WTC11 (cell line): ENCODE measurements around the gene COLEC12. TPM values are rescaled to one million over a fixed set of nuclear protein-coding genes. Genes with fewer than 3 reads are reported as not detected.

Experiments
- ATAC-seq: fragments of 200-7000 bp; cut with Tn5 transposase; 2 replicates; pipeline ENCODE4 v1.10.0; 2021; ENCODE audit warnings: mild to moderate bottlenecking, moderate library complexity
- CTCF ChIA-PET: fragments of 300-600 bp; sonication (Branson Sonifier 250); formaldehyde crosslinking; loops from one replicate; lab custom pipeline; 2021; ENCODE audit warnings: antibody characterized with exemption; lab: Charles Lee
- POLR2A ChIA-PET: fragments of 350-600 bp; sonication (Branson Sonifier 250); formaldehyde crosslinking; loops from one replicate; lab custom pipeline; 2021; ENCODE audit warnings: antibody characterized with exemption; lab: Charles Lee
- DNase-seq: peaks from one replicate; pipeline ENCODE4 v3.0.0; 2021; ENCODE audit warnings: low spot score
- H3K27ac Mint-ChIP-seq: 2 replicates; pipeline ENCODE4 v1.8.0; 2021; ENCODE audit warnings: mixed read lengths
- H3K27me3 Mint-ChIP-seq: 2 replicates; pipeline ENCODE4 v1.8.0; 2021; ENCODE audit warnings: low read depth, mild to moderate bottlenecking, moderate library complexity, mixed read lengths
- H3K36me3 Mint-ChIP-seq: 2 replicates; pipeline ENCODE4 v1.8.0; 2021; ENCODE audit warnings: mixed read lengths
- H3K4me1 Mint-ChIP-seq: 2 replicates; pipeline ENCODE4 v1.8.0; 2022; ENCODE audit warnings: mixed read lengths
- H3K4me3 Mint-ChIP-seq: 2 replicates; pipeline ENCODE4 v1.8.0; 2021; ENCODE audit warnings: mild to moderate bottlenecking, moderate library complexity, mixed read lengths
- H3K9me3 Mint-ChIP-seq: 2 replicates; pipeline ENCODE4 v1.8.0; 2021; ENCODE audit warnings: mixed read lengths
- ATF6 ChIP-seq: sonication (generic); formaldehyde crosslinking; IDR thresholded peaks from 2 replicates; pipeline ENCODE4 v1.8.1; 2023; ENCODE audit warnings: mild to moderate bottlenecking, missing genetic modification reagents
- E2F4 ChIP-seq: sonication (generic); formaldehyde crosslinking; IDR thresholded peaks from 2 replicates; pipeline ENCODE4 v1.8.1; 2022; ENCODE audit warnings: low read depth, mild to moderate bottlenecking, moderate library complexity, missing genetic modification reagents, borderline replicate concordance
- ETV6 ChIP-seq: sonication (generic); formaldehyde crosslinking; IDR thresholded peaks from 2 replicates; pipeline ENCODE4 v1.8.1; 2022; ENCODE audit warnings: mild to moderate bottlenecking, missing genetic modification reagents
- FOXP4 ChIP-seq: sonication (generic); formaldehyde crosslinking; IDR thresholded peaks from 2 replicates; pipeline ENCODE4 v1.8.0; 2022; ENCODE audit warnings: mild to moderate bottlenecking, missing genetic modification reagents
- GABPB1 ChIP-seq: sonication (generic); formaldehyde crosslinking; IDR thresholded peaks from 2 replicates; pipeline ENCODE4 v1.8.1; 2023; ENCODE audit warnings: mild to moderate bottlenecking, missing genetic modification reagents
- GTF2I ChIP-seq: fragments of 250-450 bp; sonication (Bioruptor Pico); conservative IDR thresholded peaks from 2 replicates; pipeline ENCODE4 v1.4.0; 2021; ENCODE audit warnings: mild to moderate bottlenecking
- SMAD4 ChIP-seq: sonication (generic); formaldehyde crosslinking; IDR thresholded peaks from 2 replicates; pipeline ENCODE4 v1.8.0; 2022; ENCODE audit warnings: mild to moderate bottlenecking, missing genetic modification reagents
- SOX15 ChIP-seq: fragments of 250-450 bp; sonication (Bioruptor Pico); IDR thresholded peaks from 2 replicates; pipeline ENCODE4 v1.9.0; 2021; ENCODE audit warnings: mild to moderate bottlenecking
- ZMAT4 ChIP-seq: fragments of 250-450 bp; sonication (Bioruptor Pico); IDR thresholded peaks from 2 replicates; pipeline ENCODE4 v1.9.0; 2021; ENCODE audit warnings: mild to moderate bottlenecking
- ZNF121 ChIP-seq: sonication (generic); formaldehyde crosslinking; IDR thresholded peaks from 2 replicates; pipeline ENCODE4 v1.8.0; 2023; ENCODE audit warnings: missing genetic modification reagents
- ZNF671 ChIP-seq: fragments of 250-450 bp; sonication (Bioruptor Pico); IDR thresholded peaks from 2 replicates; pipeline ENCODE4 v1.8.0; 2021; ENCODE audit warnings: mild to moderate bottlenecking
- ZSCAN18 ChIP-seq: fragments of 250-450 bp; sonication (Bioruptor Pico); IDR thresholded peaks from 2 replicates; pipeline ENCODE4 v2.1.2; 2022; ENCODE audit warnings: mild to moderate bottlenecking, moderate library complexity
- total RNA-seq: library from RNA; stranded (reverse); gene quantifications from 3 replicates; pipeline ENCODE4 v1.2.3, GENCODE V29; 2021
- TF ChIP-seq, protein P1 (sequence below): sonication (generic); formaldehyde crosslinking; IDR thresholded peaks from 2 replicates; pipeline ENCODE4 v1.8.1; 2023; ENCODE audit warnings: mild to moderate bottlenecking, moderate library complexity, missing genetic modification reagents
- TF ChIP-seq, protein P2 (sequence below): fragments of 250-450 bp; sonication (Bioruptor Pico); conservative IDR thresholded peaks from 2 replicates; pipeline ENCODE4 v1.9.0; 2021; ENCODE audit warnings: mild to moderate bottlenecking

The COLEC12 gene
- total RNA-seq, 1 experiment from 2014 or later, result 0.48 TPM

- TF ChIP-seq, protein P1, sequence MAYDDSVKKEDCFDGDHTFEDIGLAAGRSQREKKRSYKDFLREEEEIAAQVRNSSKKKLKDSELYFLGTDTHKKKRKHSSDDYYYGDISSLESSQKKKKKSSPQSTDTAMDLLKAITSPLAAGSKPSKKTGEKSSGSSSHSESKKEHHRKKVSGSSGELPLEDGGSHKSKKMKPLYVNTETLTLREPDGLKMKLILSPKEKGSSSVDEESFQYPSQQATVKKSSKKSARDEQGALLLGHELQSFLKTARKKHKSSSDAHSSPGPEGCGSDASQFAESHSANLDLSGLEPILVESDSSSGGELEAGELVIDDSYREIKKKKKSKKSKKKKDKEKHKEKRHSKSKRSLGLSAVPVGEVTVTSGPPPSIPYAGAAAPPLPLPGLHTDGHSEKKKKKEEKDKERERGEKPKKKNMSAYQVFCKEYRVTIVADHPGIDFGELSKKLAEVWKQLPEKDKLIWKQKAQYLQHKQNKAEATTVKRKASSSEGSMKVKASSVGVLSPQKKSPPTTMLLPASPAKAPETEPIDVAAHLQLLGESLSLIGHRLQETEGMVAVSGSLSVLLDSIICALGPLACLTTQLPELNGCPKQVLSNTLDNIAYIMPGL (CRISPR knock-in tag), result no peak
- TF ChIP-seq GTF2I (no peak), E2F4 (CRISPR knock-in tag) (no peak), FOXP4 (CRISPR knock-in tag) (no peak), SMAD4 (CRISPR knock-in tag) (no peak), GABPB1 (CRISPR knock-in tag) (no peak), SOX15 (CRISPR knock-in tag) (no peak), ZNF671 (CRISPR knock-in tag) (no peak), ATF6 (CRISPR knock-in tag) (no peak), ZMAT4 (no peak), ZSCAN18 (no peak)
- TF ChIP-seq, protein P2, sequence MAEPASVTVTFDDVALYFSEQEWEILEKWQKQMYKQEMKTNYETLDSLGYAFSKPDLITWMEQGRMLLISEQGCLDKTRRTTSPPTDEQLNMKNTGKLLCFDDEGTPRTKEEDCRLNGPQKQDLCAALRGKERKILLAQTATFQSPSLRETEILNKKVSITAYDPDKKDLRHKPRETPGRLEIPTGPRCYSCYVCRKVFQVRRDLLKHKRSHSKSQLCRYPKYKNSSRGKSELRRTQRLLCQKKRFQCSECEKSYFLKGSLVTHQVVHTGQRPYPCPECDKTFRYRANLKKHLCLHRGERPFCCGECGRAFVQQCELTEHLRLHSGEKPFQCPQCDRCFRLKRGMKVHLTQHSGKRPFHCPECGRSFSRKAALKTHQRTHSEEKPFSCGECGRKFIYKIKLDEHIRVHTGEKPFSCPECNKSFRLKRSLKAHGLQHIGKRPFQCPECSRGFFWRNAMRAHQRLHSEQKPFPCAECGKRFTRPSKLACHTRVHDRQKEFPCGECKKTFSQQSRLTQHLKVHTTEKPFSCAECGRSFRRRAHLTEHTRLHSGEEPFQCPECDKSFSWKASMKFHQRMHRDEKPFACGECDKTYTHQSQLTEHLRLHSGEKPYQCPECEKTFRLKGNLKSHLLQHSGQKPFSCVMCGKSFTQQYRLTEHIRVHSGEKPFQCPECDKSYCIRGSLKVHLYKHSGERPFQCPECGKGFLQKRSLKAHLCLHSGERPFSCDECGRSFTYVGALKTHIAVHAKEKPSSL (CRISPR knock-in tag), result no peak
- TF ChIP-seq, all 79 proteins: peak for 0
Measured at GRCh38 chr18:460791-461190, 39.7 kb downstream of the COLEC12 start (continued).

DNA sequence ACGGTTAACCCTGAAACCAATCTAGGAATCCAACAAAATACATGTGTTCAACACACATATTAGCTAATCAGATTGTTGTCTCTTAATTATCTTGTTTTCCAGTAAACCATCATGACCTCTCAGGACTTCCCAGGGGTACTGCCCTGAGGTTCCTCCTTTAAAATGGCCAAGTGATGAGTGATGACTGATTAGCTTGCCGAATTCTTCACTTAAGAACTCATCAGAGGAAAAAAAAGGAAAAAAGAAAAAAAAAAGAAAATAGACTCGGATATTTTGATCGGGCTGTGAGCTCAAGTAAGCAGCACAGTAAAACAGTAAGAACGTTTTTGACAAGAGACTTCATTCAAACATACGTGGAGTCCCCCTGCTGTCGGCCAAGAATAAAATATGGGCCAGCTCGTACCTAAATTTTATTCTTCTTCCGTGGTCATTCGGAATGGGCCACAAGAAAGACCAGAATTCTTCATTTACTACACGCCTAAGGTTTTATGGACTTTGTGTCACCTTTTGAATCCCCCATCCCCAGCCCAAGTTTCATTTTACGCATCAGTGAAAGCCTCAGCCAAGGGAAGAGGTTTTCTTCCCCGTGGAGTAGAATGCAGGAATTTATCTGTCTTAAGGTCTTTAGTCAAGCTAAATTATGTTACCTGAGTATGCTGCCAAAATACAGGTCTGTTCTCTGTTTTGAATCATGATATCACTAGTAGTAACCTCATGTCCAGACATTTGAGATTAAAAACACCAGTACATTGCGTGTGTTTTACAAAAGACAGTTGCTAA lies 40.5 kb downstream of the COLEC12 start:
- H3K27ac Mint-ChIP-seq, result no peak overlapping the region
- TF ChIP-seq ZNF121 (CRISPR knock-in tag) (no peak), ETV6 (no peak)
- TF ChIP-seq, all 79 proteins: peak for 0
- no peak for DNase-seq
- no peak overlapping the region for H3K4me3 Mint-ChIP-seq
- no peaks in the 10 kb centered on the region; the same call in 1 of the 2 replicates for H3K36me3 Mint-ChIP-seq
- ChIA-PET POLR2A (no interaction called here), CTCF (interaction anchor here (1.3 kb wide), 1 partner anchor 18 kb away, joined by 4 read pairs; no protein-coding TSS in a partner anchor)
- peaks cover 14% of the 10 kb centered on the region for H3K9me3 Mint-ChIP-seq
- no peak for ATAC-seq
- H3K27me3 Mint-ChIP-seq, result no peaks in the 10 kb centered on the region
- H3K4me1 Mint-ChIP-seq, result peaks cover 16% of the 10 kb centered on the region
